HG03439 (cell line): ENCODE results near the gene ENO4.
A peak's percentile ranks its signal among the peaks of the same experiment; 100 is the strongest.

Experiments
- ATAC-seq: cut with Tn5 transposase; IDR thresholded peaks from one replicate; pipeline ENCODE4 v1.9.1; 2021; ENCODE audit warnings: mild to moderate bottlenecking, moderate library complexity; ENCODE audit not compliant: unreplicated experiment

The ENO4 gene

GRCh38 chr10:116828116-116828515, 21.2 kb upstream of the ENO4 start:
- no peak for ATAC-seq

- ATAC-seq: no peak
These were observed 19.6 kb upstream of the ENO4 start for GRCh38 chr10:116829711-116830110.

DNA sequence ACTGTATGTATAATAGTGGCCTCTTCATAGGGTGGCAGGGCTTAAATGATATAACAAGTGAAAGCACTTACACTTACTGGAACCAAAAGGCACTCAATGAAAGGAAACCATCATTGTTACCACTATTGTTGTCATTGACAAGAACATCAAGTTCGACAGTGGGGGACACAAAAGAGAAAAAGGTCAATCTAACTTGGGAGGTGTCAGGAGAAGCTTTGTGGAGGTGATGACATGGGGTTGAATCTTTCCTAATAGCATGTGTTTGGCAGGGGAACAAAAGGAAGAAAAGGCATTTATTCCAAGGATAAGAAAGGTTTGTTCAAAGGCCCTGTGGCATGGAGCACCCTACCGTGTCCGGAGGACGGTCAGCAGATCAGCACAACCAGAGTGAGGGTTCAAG, 18.2 kb upstream of the ENO4 start:
- no peak for ATAC-seq

- no peak for ATAC-seq
These were observed 17.5 kb upstream of the ENO4 start for GRCh38 chr10:116831790-116832189.

GRCh38 chr10:116833986-116834985, 15.0 kb upstream of the ENO4 start:
- no peak for ATAC-seq

DNA sequence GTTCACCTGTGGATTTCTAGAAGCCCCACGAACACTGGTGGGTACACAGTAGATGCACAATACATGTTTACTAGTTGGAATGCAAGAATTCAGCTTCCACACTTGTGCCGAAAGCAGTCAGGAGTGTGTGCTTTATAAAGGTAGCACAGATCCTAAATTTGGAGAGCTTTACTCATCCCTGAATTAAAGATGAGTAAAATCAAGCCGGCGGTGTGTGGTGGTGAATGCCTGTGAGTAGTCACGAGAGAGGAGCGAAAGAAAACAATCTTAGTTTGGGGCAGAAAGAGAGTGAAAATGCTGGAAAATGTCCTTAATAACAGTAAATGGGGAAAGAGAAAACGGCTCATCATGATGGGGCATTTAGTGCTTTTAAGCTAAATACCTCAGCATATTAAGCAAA, 13.6 kb upstream of the ENO4 start:
- no peak for ATAC-seq

DNA sequence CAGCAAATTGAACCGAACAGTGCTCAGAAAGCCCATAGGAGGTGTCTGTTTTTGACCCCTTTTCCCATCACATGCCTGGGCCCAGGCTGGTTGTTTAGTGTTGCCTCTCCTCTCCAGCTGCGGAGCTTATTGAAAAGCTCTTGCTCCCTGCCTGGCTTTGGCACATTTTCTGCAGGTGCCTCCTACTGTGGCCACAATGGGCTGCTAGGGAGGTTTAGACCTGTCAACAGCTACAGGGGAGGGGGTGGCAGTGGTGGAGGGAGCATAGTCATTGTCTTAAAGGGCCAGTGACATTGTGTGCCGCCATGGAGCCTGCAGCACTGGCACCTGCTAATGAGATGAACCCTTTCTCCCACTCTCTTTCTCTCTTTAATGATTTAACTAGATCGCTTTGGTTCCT, 13.2 kb upstream of the ENO4 start:
- no peak for ATAC-seq

GRCh38 chr10:116836902-116837523, 12.3 kb upstream of the ENO4 start:
- ATAC-seq: no peak

DNA sequence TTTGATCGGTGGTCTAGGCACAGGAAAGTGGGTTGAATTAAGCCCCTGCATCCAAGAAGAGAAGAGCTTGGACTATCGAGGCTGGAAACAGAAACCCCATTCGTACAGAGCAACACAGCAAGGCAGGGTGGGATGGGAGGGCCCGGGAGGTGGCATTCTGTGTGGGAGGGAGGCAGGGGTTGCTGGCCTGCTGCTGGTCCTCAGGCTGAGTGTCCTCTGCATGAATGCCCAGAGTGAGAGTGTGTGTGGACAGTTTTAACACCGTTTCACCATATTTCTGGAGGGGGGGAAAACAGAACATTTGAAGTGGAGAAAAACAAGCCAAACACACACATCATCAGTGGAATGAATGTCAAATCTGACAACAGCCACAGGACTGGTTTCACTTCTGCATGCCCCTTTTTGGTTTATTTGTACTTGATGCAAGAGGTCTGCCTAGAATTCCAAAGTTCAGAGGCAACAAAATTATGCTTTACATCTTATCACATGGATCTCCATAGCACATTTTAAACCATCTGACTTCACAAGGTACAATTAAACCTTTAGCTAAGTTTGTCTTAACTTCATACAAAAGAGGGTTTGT, 11.1 kb upstream of the ENO4 start:
- no peak for ATAC-seq

GRCh38 chr10:116840389-116841075, 8.8 kb upstream of the ENO4 start:
- ATAC-seq: no peak

DNA sequence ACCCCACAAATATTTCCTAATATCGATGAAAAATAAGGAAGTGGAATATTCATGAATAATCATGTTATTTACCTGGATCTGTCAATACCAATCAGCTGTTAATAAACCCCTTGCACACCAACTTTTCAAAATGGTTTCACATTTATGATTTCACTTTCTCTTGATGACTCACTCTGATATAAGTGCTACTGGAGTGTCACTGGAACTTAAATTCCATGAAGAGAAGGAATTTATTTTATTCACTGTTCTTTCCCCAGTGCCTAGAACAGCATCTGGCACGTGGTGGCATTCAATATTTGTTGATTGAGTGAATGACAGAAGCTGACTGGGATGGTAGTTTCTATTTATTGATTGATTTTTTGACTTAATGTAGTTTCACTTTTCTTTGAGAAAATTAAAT, 3.5 kb upstream of the ENO4 start:
- no peak for ATAC-seq

- peak; percentile 71 for ATAC-seq
These were observed 1.0 kb upstream of the ENO4 start for GRCh38 chr10:116848032-116848943.

DNA sequence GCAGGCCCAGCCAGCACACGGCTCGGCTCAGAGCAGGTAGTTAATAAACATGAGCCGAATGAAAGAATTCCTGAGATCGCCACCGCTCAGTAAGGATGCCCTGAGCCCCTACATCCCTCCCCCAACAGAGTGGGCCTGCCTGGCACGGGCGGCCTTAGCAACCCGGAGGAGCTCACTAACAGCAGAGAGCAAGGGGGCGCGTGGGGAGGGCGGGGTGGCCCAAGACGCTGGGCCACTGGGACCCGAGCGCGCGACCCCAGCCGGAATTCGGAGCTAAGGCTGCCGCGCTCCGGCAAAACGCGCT, 403 bp upstream of the ENO4 start:
- no peak for ATAC-seq

- ATAC-seq: no peak
These were observed 836 bp downstream of the ENO4 start for GRCh38 chr10:116850058-116850611.

GRCh38 chr10:116852246-116852645, 2.9 kb downstream of the ENO4 start:
- ATAC-seq: no peak

GRCh38 chr10:116853287-116853686, 4.0 kb downstream of the ENO4 start:
- ATAC-seq: no peak

DNA sequence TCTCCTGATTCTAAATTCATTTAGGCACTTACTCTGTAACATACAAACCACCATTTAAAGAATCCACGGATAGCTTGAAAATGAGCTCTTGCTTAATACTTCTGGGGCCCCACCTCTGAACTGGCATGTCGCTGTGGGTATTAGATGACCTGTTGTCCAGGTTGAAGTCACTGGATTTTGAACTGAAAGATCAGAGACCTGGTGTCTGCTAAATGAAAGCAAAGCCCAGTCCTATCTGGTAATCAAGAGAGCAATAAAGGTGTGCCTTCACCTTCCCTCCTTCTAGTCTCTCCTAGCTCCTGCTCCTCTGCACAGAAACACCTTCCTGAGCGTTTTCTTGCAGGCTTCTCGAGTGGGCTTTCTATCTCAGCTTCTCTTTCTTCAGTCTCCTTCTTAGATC, 4.4 kb downstream of the ENO4 start:
- no peak for ATAC-seq

DNA sequence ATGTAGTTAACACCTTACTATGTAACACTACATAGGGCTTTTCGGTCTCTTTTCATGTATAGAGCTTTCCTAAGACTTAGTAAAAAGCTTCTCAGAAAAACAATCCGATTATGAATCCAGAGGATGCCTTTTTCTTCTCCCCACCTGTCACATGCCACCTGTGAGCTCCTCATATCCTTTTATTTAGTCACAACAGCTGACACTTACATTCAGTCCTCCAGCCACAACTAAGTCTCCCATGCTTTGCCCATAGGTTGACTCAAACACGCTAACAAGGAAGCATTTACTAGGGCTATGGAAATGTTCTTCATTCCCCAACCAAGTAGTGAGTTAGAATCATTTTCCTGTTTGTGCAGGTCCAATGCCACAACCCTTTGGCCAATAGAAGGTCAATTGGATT, 7.9 kb downstream of the ENO4 start:
- no peak for ATAC-seq

DNA sequence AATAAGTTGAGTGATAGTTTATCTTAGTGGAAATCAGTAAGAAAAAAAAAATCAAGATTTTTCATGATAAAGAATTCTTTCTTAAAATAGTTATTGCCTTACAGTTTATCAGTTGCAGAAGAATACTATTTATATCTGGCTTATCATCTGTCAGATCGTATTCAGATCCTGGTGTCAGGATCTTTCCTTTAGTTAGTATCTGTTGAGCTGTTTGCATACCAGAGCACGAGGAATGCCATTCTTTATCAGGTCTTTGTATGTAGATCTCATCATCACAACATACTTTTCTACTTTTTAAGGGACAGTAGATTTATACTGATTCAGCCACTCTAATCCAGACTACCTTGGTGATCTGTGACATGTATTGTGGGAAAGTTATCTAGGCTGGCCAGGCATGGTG, 12.5 kb downstream of the ENO4 start:
- no peak for ATAC-seq

GRCh38 chr10:116864436-116864835, 15.1 kb downstream of the ENO4 start:
- no peak for ATAC-seq
